Keratinocyte (primary cell): ENCODE results near the gene KSR2.

ENCODE experiments used
- CTCF ChIP-seq, 3 experiments: IDR thresholded peaks in 1 of 3; conservative IDR thresholded peaks in 1 of 3; optimal IDR thresholded peaks in 1 of 3; 2 replicates in 2 of 3; 3 replicates in 1 of 3; pipeline versions ENCODE3 to v1.5.1; 2011; ENCODE audit warnings: low read length in 3 of 3, mild to moderate bottlenecking in 3 of 3, moderate library complexity in 2 of 3, control low read depth in 1 of 3, inconsistent platforms in 1 of 3; ENCODE audit not compliant: insufficient read depth in 2 of 3; ENCODE audit errors: extremely low read depth in 1 of 3
- EZH2 ChIP-seq: IDR thresholded peaks from one replicate; pipeline ENCODE4 v1.6.1; 2012; ENCODE audit warnings: inconsistent platforms, mild to moderate bottlenecking, low read length, moderate library complexity

GRCh38 chr12:117872546-117873169, 96.1 kb downstream of the KSR2 start:
- TF ChIP-seq CTCF (optimal IDR thresholded peaks at IDR 0.05 in 1 of 3, IDR thresholded peaks at IDR 0.05 in 1 of 3, conservative IDR thresholded peaks at IDR 0.05 in 1 of 3; ENCODE audit: extremely low read depth in 1 of 3, insufficient read depth in 2 of 3, low read length in 3 of 3), result no peak
- no peak for TF ChIP-seq EZH2
